ENCODE results near the gene RANBP10.
"Not testable (repeated sequence)": the region's sequence is repeated elsewhere in the genome, so short reads cannot be mapped to it uniquely, and the experiment has no call there.

RANBP10 gene

GRCh38 chr16:67806428-67807147 is at the start of gene RANBP10, which contains the start of gene TSNAXIP1:
RANBP10 (minus strand) TSS chr16:67806560; CDS start chr16:67806536, 24 bp downstream.
TSNAXIP1 (plus strand) TSS chr16:67806889; CDS start chr16:67807150, 261 bp downstream.
- DNase-seq (ENCODE audit: low read depth in 2 of 3, low spot score in 2 of 3): peak; percentile 81 to 87 (median 84)

- DNase-seq (ENCODE audit: low read depth in 2 of 3, low spot score in 2 of 3): no peak
Observed at GRCh38 chr16:67855789-67856188, 49.4 kb upstream of the RANBP10 start.

- no peak for DNase-seq (ENCODE audit: low read depth in 2 of 3, low spot score in 2 of 3)
Observed at GRCh38 chr16:67853670-67854069, 47.3 kb upstream of the RANBP10 start.

GRCh38 chr16:67848118-67848517 is 41.8 kb upstream of the RANBP10 start:
- no peak for DNase-seq (ENCODE audit: low read depth in 2 of 3, low spot score in 2 of 3)

GRCh38 chr16:67847064-67847861 is 40.9 kb upstream of the RANBP10 start, which contains the start of gene CENPT:
CENPT (minus strand) TSS chr16:67847693; CDS start chr16:67833859, 13,834 bp downstream.
- peak in 2 of 3 experiments; percentile 22 to 31 for DNase-seq (ENCODE audit: low read depth in 2 of 3, low spot score in 2 of 3)

GRCh38 chr16:67846320-67847063 is 40.1 kb upstream of the RANBP10 start, which contains the start of gene NUTF2:
NUTF2 (plus strand) TSS chr16:67846933; CDS start chr16:67865131, 18,198 bp downstream.
- DNase-seq (ENCODE audit: low read depth in 2 of 3, low spot score in 2 of 3): peak; percentile 88 to 92 (median 90)

GRCh38 chr16:67846063-67846319 is 39.6 kb upstream of the RANBP10 start:
- no peak for DNase-seq (ENCODE audit: low read depth in 2 of 3, low spot score in 2 of 3)

- no peak for DNase-seq (ENCODE audit: low read depth in 2 of 3, low spot score in 2 of 3)
Observed at GRCh38 chr16:67845291-67846062, 39.1 kb upstream of the RANBP10 start.

- no peak for DNase-seq (ENCODE audit: low read depth in 2 of 3, low spot score in 2 of 3)
Observed at GRCh38 chr16:67844497-67844896, 38.1 kb upstream of the RANBP10 start.

GRCh38 chr16:67843343-67843765 is 37.0 kb upstream of the RANBP10 start:
- peak in 1 of 3 experiments; percentile 7 for DNase-seq (ENCODE audit: low read depth in 2 of 3, low spot score in 2 of 3)

GRCh38 chr16:67842509-67843342 is 36.4 kb upstream of the RANBP10 start:
- peak; percentile 37 to 42 (median 41) for DNase-seq (ENCODE audit: low read depth in 2 of 3, low spot score in 2 of 3)

- peak; percentile 84 to 90 (median 87) for DNase-seq (ENCODE audit: low read depth in 2 of 3, low spot score in 2 of 3)
Observed at GRCh38 chr16:67841816-67842508, 35.6 kb upstream of the RANBP10 start, which contains the start of gene THAP11. THAP11 (plus strand) TSS chr16:67842320; CDS start chr16:67842555, 235 bp downstream.

- DNase-seq (ENCODE audit: low read depth in 2 of 3, low spot score in 2 of 3): no peak
Observed at GRCh38 chr16:67841198-67841815, 34.9 kb upstream of the RANBP10 start.

GRCh38 chr16:67837811-67838210 is 31.5 kb upstream of the RANBP10 start:
- no peak for DNase-seq (ENCODE audit: low read depth in 2 of 3, low spot score in 2 of 3)

- not testable (repeated sequence) for DNase-seq (ENCODE audit: low read depth in 2 of 3, low spot score in 2 of 3)
Observed at GRCh38 chr16:67837190-67837589, 30.8 kb upstream of the RANBP10 start.

- DNase-seq (ENCODE audit: low read depth in 2 of 3, low spot score in 2 of 3): no peak
Observed at GRCh38 chr16:67834242-67834614, 27.9 kb upstream of the RANBP10 start.

- peak; percentile 83 to 91 (median 86) for DNase-seq (ENCODE audit: low read depth in 2 of 3, low spot score in 2 of 3)
Observed at GRCh38 chr16:67833415-67834241, 27.3 kb upstream of the RANBP10 start.

GRCh38 chr16:67833030-67833414 is 26.7 kb upstream of the RANBP10 start:
- DNase-seq (ENCODE audit: low read depth in 2 of 3, low spot score in 2 of 3): no peak

All from activated CD8-positive, alpha-beta memory T cell treated with anti-CD3 and anti-CD28 coated beads for 48 hours (primary cell).